Peyer's patch (tissue), 4 donors: Measurements from ENCODE around the gene SYNJ1. TPM values are rescaled to one million over a fixed set of nuclear protein-coding genes. Genes with fewer than 3 reads are reported as not detected.

Experiments used
- DNase-seq, 3 donors: peaks; one replicate each; pipeline ENCODE4 v3.0.0-alpha.2; 2017 to 2019
- H3K27ac ChIP-seq, 4 donors: fragments of 200-600 bp; sonication (generic); one replicate each; pipeline ENCODE4 v1.5.1; 2016 to 2019
- H3K27me3 ChIP-seq, 2 donors: fragments of 200-600 bp; sonication (generic); one replicate each; pipeline ENCODE4 v1.5.1; 2019
- H3K36me3 ChIP-seq, 3 donors: fragments of 200-600 bp; sonication (generic); one replicate each; pipeline ENCODE4 v1.5.1; 2016 to 2019
- H3K4me1 ChIP-seq, 4 donors: fragments of 200-600 bp; sonication (generic); one replicate each; pipeline ENCODE4 v1.5.1; 2016 to 2019
- H3K4me3 ChIP-seq, 4 donors: fragments of 200-600 bp; sonication (generic); 1 replicate in 3 of 4; 2 replicates in 1 of 4; pipeline ENCODE4 v1.5.1; 2016 to 2019; ENCODE audit warnings: mild to moderate bottlenecking in 1 of 4
- H3K9me3 ChIP-seq, 4 donors: fragments of 200-600 bp; sonication (generic); one replicate each; pipeline ENCODE4 v1.5.1; 2016 to 2019; ENCODE audit warnings: mild to moderate bottlenecking in 1 of 4
- POLR2A ChIP-seq, 2 donors: fragments of 450-650 bp; IDR thresholded peaks; one replicate each; pipeline ENCODE4 v1.5.1; 2017; ENCODE audit warnings: antibody characterized with exemption in 2 of 2, mild to moderate bottlenecking in 2 of 2, moderate library complexity in 2 of 2
- total RNA-seq, 4 donors: library from RNA; depleted of rRNA; stranded (reverse); fragments of >200 nt; gene quantifications; one replicate each; pipeline ENCODE4 v1.1.0, GENCODE V29; 2016
- TF ChIP-seq, protein P1 (sequence below), 6 experiments: fragments of 450-650 bp in 4 of 6; fragments of 200-600 bp in 2 of 6; sonication (generic) in 1 of 6; IDR thresholded peaks; one replicate each; pipeline ENCODE4 v1.5.1; 2017 to 2019; ENCODE audit warnings: antibody characterized with exemption in 6 of 6, mild to moderate bottlenecking in 3 of 6, moderate library complexity in 1 of 6

Gene SYNJ1
- total RNA-seq, 4 donors from 2014 or later: 13.5 to 45.4 (median 16.1) TPM

DNA sequence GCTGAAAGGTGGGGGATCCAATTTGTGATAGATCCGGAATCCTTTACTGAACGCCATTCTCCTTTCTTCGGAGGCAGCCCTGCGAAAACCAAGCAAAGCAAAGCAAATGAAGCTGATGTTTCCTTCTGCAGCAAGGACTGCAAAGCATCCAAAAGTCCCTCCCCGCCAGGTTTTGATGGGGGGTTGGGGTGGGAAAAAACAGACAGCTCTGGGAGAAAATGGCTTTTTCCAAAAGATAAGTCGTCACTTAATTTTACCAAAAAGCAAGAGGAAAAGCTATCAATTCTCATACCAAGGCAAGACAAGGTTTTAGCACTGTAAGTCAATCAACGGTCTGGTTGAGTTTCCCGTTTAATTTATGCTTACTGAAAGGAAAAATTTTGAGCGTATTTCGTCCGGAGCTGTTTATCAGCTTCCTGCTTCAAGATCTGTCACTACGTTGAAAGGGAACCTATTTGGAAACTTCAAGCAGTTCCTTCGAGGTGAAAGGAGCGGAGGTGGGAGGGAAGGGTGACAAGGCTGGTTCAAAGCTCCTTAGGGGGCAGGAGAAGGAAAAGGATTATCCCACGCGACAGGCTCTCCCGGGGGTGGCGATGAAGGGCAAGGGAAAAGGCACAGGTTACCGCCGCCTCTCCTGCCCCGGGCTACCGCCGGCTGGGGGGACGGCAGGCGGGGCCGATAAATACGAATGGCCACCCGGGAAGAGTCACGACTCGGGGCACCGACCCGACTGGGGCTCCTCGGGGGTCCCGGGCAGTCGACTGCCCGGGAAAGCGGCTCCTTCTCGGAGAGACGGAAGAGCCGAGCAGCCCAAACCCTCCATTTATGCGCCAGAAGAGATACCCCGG lies 750 bp downstream of the SYNJ1 start:
- DNase-seq: peak in 1 of 3 donors; percentile 23
- Histone ChIP-seq H3K27me3 (no peaks in the 10 kb centered on the region), H3K36me3 (no peaks in the 10 kb centered on the region), H3K4me3 (peak overlapping the region; percentile 66 to 94 (median 88)), H3K27ac (peak overlapping the region; percentile 72 to 92 (median 89)), H3K9me3 (no peaks in the 10 kb centered on the region), H3K4me1 (peaks cover 0 to 20% (median 3%) of the 10 kb centered on the region in 4 donors)
- TF ChIP-seq POLR2A (IDR thresholded peaks at IDR 0.05): no peak
- TF ChIP-seq, protein P1, sequence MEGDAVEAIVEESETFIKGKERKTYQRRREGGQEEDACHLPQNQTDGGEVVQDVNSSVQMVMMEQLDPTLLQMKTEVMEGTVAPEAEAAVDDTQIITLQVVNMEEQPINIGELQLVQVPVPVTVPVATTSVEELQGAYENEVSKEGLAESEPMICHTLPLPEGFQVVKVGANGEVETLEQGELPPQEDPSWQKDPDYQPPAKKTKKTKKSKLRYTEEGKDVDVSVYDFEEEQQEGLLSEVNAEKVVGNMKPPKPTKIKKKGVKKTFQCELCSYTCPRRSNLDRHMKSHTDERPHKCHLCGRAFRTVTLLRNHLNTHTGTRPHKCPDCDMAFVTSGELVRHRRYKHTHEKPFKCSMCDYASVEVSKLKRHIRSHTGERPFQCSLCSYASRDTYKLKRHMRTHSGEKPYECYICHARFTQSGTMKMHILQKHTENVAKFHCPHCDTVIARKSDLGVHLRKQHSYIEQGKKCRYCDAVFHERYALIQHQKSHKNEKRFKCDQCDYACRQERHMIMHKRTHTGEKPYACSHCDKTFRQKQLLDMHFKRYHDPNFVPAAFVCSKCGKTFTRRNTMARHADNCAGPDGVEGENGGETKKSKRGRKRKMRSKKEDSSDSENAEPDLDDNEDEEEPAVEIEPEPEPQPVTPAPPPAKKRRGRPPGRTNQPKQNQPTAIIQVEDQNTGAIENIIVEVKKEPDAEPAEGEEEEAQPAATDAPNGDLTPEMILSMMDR (IDR thresholded peaks at IDR 0.05): no peak

DNA sequence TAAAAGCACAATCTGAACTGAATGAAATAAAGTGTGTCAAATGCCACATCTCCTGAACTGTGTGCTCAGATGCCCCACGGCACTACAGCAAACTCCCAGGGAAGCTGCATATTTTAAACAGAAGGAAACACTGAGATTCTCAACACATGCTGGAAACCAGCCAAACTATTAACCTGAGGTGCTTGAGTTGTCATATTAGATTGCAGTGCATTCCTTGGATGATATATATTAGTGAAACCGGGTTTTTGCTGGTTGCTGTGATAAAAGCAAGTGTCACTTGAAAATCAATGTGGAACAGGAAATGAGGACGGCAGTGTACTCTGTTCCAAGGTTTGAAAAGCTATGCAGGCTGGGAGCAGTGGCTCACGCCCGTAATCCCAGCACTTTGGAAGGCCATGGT lies 8.7 kb downstream of the SYNJ1 start:
- Histone ChIP-seq H3K4me3 (no peak overlapping the region), H3K27ac (no peak overlapping the region), H3K4me1 (no peaks in the 10 kb centered on the region), H3K9me3 (no peaks in the 10 kb centered on the region), H3K27me3 (no peaks in the 10 kb centered on the region), H3K36me3 (peaks cover 0 to 16% (median 0%) of the 10 kb centered on the region in 3 donors)
- TF ChIP-seq, protein P1 (IDR thresholded peaks at IDR 0.05): no peak
- TF ChIP-seq POLR2A (IDR thresholded peaks at IDR 0.05): no peak
- DNase-seq: no peak

GRCh38 chr21:32717851-32718316 lies 9.9 kb downstream of the SYNJ1 start:
- Histone ChIP-seq H3K36me3 (peaks cover 0 to 16% (median 0%) of the 10 kb centered on the region in 3 donors), H3K4me3 (no peak overlapping the region), H3K4me1 (no peaks in the 10 kb centered on the region), H3K9me3 (no peaks in the 10 kb centered on the region), H3K27me3 (no peaks in the 10 kb centered on the region), H3K27ac (no peak overlapping the region)
- TF ChIP-seq, protein P1 (IDR thresholded peaks at IDR 0.05): no peak
- no peak for TF ChIP-seq POLR2A (IDR thresholded peaks at IDR 0.05)
- DNase-seq: no peak

- peaks cover 0 to 4% (median 0%) of the 10 kb centered on the region in 4 donors for H3K4me1 ChIP-seq
- H3K27me3 ChIP-seq: no peaks in the 10 kb centered on the region
- no peak for TF ChIP-seq POLR2A (IDR thresholded peaks at IDR 0.05)
- TF ChIP-seq, protein P1 (IDR thresholded peaks at IDR 0.05): no peak
- no peak for DNase-seq
- H3K36me3 ChIP-seq: peaks cover 0 to 16% (median 0%) of the 10 kb centered on the region in 3 donors
- no peaks in the 10 kb centered on the region for H3K9me3 ChIP-seq
- no peak overlapping the region for H3K4me3 ChIP-seq
- H3K27ac ChIP-seq: no peak overlapping the region
These were observed 11.3 kb downstream of the SYNJ1 start for GRCh38 chr21:32716486-32716885.

DNA sequence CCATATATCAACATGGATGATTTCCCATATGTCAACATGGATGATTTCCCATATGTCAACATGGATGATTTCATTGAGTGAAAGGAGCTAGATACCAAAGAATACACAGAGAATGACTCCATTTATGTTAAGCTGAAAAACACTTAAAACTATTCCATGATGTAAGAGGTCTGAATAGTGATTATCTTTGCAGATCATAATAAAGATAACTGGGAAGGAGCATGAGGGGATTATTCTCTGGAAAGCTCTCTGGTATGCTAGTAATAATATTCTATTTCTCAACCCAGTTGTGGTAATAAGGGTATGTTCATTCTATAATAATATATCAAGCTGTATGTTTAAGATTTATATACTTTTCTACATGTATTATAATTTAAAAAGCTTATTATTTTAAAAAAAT lies 14.1 kb downstream of the SYNJ1 start:
- H3K9me3 ChIP-seq: no peaks in the 10 kb centered on the region
- no peak for DNase-seq
- peaks cover 0 to 3% (median 0%) of the 10 kb centered on the region in 3 donors for H3K36me3 ChIP-seq
- no peak overlapping the region for H3K27ac ChIP-seq
- no peak overlapping the region for H3K4me3 ChIP-seq
- no peak for TF ChIP-seq POLR2A (IDR thresholded peaks at IDR 0.05)
- TF ChIP-seq, protein P1 (IDR thresholded peaks at IDR 0.05): no peak
- no peaks in the 10 kb centered on the region for H3K27me3 ChIP-seq
- peaks cover 0 to 5% (median 0%) of the 10 kb centered on the region in 4 donors for H3K4me1 ChIP-seq
